Prostate gland (tissue), 2 donors: ENCODE data around the gene ATXN1.

Source experiments
- CTCF ChIP-seq, 4 experiments: fragments of 200-600 bp in 2 of 4; fragments of 450-650 bp in 2 of 4; sonication (generic) in 2 of 4; IDR thresholded peaks; 1 replicate in 3 of 4; 2 replicates in 1 of 4; pipeline ENCODE4 v1.5.1; 2016 to 2019; ENCODE audit warnings: antibody characterized with exemption in 4 of 4, mild to moderate bottlenecking in 2 of 4, moderate library complexity in 2 of 4
- POLR2A ChIP-seq: fragments of 450-650 bp; IDR thresholded peaks from one replicate; pipeline ENCODE4 v1.6.1; 2016; ENCODE audit warnings: antibody characterized with exemption, mild to moderate bottlenecking

GRCh38 chr6:16800341-16800740 lies 39.1 kb upstream of the ATXN1 start:
- TF ChIP-seq CTCF (IDR thresholded peaks at IDR 0.05) (no peak), POLR2A (no peak)
